HG03378 (cell line): ENCODE results near the gene ANO6.
"Not testable (repeated sequence)": the region's sequence is repeated elsewhere in the genome, so short reads cannot be mapped to it uniquely, and the experiment has no call there.

Source experiments
- ATAC-seq: cut with Tn5 transposase; IDR thresholded peaks from one replicate; pipeline ENCODE4 v1.9.1; 2021; ENCODE audit warnings: mild to moderate bottlenecking, moderate library complexity; ENCODE audit not compliant: unreplicated experiment

The ANO6 gene

GRCh38 chr12:45304514-45305178 is 88.8 kb downstream of the ANO6 start:
- no peak for ATAC-seq

DNA sequence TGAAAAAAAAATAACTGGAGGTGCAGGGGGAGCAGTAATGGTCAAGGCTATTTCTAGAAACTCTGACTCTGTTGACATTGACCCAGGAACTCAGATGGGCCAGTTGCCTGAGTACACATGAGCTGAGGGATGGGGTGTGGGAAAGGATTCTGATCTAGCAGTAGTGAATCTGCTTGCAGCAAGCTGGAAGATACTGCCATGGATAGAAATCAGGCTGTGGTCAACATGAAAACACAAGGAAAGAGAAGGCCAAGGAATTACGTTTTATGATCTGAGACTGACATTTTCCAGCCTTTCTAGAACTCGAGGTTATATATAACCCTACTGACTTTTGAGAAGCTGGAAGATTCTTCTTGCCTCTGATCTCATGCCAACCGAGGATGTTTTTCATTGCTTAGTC is 90.0 kb downstream of the ANO6 start:
- ATAC-seq: no peak

DNA sequence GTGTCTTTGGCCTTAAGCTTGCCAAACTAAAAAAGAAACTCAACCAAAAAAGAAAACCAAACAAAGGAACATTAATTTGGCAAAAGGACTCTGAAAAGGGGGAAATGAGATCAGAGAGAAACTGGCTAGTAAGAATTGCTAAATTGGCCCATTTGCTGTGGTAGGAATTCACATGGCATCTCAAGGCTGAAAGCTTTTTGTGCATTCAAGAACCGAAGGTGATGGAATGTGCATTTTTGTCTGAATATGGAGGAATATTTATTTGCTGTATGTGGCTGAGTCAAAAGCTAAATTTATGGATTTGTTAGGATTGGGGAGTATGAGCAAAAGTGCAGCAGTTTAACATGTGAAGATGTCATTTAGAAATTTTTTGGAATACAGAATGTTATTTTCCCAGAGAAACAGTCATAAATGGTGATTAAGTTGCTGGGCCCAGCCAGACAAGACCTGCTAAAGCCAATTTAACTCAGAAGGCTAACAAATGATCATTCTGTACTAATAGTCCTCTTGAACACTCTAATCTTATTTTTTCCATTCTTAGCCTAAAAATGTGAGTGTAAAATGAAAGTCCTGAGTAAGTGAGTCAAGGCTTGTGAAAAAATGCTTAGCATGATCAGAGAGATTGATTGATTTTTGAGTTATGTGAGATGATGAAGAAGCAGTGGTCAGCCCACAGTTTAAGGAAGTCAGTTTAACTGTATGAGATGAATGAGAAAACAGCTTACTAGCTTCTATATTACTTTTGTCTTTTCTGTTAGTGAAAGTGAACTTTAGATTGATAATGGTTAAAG is 94.1 kb downstream of the ANO6 start:
- no peak for ATAC-seq

GRCh38 chr12:45310627-45310968 is 94.7 kb downstream of the ANO6 start:
- ATAC-seq: no peak

DNA sequence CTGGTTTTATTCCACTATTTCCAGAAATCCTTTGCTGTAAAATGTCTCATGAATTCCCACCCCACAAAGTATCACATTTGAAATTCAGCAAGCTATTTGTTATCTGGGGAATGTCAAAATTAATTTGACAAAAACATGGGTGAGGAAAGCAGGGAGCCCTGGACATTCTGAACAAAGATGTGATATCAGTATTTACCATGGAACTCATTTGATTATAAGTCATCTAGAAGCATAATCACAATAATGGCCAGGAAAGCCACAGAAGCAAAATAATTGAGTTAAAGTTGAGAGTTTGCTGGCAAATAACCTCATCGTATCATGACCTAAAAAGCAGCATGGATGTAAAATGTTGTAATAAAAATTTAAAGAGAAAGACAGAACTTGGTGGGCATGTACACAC is 96.1 kb downstream of the ANO6 start:
- no peak for ATAC-seq

DNA sequence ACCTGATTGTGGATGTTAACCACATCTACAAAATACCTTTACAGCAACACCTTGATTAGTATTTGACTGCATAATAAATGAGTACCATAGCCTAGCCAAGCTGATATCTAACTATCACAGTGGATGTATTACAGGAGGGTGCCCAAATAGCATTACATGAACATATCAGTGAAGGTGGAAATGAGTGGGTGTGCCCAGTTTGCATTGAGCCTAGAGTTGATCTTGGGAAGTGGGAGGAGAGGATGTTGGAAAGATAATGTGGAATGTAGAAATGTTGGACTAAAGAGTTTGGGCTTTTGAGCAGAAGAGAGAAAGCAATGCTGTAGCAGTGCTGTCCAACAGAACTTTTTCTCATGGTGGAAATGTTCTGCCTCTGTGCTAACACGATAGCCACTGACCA is 98.9 kb downstream of the ANO6 start:
- ATAC-seq: no peak

DNA sequence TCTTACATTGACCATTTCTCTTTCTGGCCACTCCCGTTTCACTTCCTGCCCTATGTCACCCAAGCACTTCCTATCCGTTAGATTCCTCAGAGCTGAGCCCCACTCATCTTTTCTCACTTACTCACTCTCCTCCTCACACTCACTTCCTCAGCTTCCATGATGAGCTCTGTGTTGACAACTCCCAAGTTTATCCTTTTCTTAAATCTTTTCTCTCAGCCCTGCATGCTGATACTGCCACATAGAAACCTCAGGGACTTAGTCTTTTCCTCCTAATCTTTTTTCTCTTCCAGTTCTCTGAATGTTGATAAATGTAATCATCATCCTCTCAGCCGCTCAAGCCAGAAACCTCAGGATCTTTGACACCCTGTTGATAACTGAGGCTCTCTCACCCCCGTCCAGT is 99.6 kb downstream of the ANO6 start:
- no peak for ATAC-seq

GRCh38 chr12:45317261-45317660 is 101.4 kb downstream of the ANO6 start:
- not testable (repeated sequence) for ATAC-seq

DNA sequence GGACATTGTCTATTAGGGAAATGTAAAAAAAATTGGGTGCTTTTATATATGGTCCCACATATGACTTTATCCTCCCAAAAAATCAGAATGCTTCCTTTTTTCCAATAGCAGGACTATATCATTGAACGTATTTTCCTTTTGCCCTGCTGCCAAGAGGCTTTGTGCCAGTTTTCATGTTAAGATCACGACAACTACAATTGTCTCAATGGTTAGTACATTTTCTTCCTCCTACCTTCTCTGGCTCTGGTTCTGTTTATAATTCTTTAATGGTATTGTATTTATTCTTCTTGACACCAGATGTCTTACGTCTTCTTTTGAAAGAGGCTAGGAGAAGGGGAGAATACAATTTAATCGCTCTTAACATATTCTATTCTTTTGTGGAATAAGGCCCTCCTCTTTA is 106.9 kb downstream of the ANO6 start:
- no peak for ATAC-seq

GRCh38 chr12:45324391-45324790 is 108.5 kb downstream of the ANO6 start:
- ATAC-seq: no peak

- ATAC-seq: no peak
These were observed 110.6 kb downstream of the ANO6 start for GRCh38 chr12:45326358-45326975.

DNA sequence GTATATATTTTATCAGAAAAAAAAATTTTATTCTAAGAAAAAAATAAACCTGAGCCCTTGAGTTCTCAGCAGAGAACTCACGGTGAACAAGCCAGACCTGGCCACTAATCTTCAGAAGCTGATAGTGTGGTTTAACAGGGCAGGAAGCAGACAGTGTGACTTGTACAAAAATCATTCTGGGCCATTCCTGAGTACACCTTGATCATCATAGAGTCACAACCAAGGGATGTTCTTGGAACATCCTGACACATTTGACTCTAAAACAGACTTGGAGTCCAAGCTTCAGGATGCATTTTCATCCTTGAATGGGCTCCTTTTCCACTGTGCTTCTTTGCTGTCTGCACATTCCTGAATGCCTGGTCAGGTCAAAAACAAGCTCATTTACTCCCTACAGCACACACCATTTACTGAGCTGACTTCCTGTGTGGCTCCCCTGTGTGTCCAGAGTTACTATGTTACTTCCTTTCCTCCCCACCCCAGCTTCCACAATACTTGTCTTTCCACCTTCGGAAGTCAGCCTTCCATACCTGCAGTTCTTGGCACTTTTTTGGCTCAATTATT is 112.0 kb downstream of the ANO6 start:
- no peak for ATAC-seq

DNA sequence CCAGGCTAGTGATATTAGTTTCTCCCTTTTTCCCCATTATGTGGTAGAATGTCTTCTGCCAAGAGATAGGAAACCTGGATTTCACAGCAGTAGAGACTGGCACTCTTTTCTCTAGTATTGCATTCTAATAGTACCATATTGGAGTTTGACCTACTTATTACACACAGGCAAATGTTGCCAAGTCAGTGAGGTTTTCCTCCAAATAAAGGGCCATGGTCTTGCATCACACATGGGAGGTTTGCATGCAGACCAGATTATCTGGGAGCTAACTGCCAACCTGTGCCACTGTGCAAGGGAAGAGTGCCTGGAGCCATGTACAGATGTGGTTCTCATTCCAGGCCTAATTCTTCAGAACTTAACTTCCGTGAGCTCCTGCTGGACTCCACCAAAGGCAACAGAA is 113.3 kb downstream of the ANO6 start:
- ATAC-seq: no peak

GRCh38 chr12:45329702-45330101 is 113.8 kb downstream of the ANO6 start:
- no peak for ATAC-seq

DNA sequence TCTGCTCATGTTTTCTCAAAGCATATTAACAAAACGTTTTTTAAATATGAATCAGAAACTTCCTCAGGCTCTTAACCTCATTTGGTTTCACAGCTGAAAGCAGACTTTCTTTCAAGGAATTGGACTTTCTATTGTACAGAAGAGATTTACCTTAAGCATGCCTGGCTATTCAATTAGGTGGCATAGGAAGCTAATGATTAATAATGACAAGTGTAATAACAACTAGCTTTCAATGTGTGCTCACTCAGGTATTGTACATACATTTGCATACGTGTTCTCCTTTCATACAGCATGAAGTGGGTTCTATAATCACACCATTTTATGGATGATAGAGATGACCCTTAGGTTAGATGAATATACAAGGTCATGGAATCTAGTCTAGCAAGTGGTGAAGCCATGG is 115.7 kb downstream of the ANO6 start:
- ATAC-seq: peak; percentile 52

DNA sequence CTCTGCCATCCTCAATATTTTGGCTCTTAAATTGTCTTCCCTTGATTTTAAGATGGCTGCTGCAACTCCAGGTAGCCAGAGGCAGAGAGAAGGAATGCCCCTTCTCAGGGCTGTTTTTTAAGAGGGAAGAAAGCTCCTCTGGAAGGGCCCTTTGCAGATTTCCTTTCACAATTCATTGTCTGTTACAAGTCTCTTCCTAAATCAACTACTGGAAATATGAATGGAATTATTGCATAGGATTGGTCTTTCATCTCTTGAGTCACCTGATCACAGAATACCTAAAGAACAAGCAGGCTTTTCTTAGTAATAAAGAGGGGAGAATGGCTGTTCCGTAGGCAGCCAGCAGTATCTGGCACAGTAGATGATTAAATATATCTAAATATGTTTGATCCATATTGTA is 118.5 kb downstream of the ANO6 start:
- no peak for ATAC-seq

- ATAC-seq: no peak
These were observed 120.4 kb downstream of the ANO6 start for GRCh38 chr12:45336331-45336730.

DNA sequence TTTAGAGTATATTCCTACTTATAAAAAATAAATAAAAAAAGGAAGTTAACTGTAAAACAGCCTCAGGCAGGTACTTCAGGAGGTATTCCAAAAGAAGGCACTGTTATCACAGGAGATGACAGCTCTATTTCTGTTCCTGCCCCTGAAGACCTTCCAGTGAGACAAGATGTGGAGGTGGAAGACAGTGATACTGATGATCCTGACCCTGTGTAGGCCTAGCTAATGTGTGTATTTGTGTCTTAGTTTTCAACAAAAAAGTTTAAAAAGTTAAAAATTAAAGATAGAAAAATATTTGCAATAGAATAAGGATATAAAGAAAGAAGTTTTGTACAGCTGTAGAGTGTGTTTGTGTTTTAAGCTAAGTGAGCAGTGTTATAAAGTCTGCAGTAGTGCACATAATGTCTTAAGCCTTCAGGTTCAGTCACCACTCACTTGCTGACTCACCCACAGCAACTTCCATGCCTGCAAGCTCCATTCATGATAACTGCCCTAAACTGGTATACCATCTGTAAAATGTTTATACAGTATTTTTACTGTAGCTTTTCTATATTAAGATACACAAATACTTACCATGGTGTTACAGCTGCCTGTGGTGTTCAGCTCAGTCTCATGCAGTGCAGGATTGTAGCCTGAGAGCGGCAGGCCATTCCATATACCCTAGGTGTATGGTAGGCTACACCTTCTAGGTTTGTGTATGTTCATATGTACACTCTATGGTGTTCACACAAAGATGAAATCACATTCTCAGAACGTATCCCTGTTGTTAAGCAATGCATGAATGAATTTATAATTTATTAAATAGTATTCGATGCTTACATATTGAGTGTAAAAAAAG is 121.1 kb downstream of the ANO6 start:
- no peak for ATAC-seq

- ATAC-seq: no peak
These were observed 121.9 kb downstream of the ANO6 start for GRCh38 chr12:45337835-45338234.

GRCh38 chr12:45338272-45338671 is 122.4 kb downstream of the ANO6 start:
- no peak for ATAC-seq

DNA sequence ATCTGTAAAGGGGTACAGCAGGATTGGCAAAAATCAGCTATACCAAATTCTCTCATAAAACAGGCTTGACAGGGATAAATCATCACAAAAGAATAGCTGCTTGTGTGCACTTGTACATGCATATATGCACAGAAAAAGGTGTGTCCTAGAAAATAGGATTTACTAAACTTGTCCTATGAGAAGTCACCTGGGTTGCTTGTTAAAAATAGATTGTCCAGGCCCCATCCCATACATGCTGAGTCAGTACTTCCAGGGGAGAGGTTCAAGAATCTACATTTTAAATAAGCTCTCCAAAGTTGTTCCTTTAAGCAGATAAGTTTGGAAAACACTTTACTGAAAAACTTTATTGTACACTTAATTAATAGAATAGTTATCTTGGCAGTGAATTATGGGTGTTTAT is 123.1 kb downstream of the ANO6 start:
- no peak for ATAC-seq
